ENCODE measurements around the gene BPIFB3.
"Not testable (repeated sequence)": the region's sequence is repeated elsewhere in the genome, so short reads cannot be mapped to it uniquely, and the experiment has no call there.

BPIFB3 gene

GRCh38 chr20:33026072-33026778 lies 27.5 kb upstream of the BPIFB3 start:
- in situ Hi-C loops (cut with HindIII; ENCODE audit: low pct_ligation_motif_present, low pct_unique_long_range_greater_than_20kb, low sequenced_read_pairs): no loop called here
- DNase-seq: no peak

- in situ Hi-C loops (cut with HindIII; ENCODE audit: low pct_ligation_motif_present, low pct_unique_long_range_greater_than_20kb, low sequenced_read_pairs): no loop called here
- DNase-seq: no peak
Observed at GRCh38 chr20:33026779-33027759, 26.6 kb upstream of the BPIFB3 start.

GRCh38 chr20:33027769-33028751 lies 25.6 kb upstream of the BPIFB3 start:
- in situ Hi-C loops (cut with HindIII; ENCODE audit: low pct_ligation_motif_present, low pct_unique_long_range_greater_than_20kb, low sequenced_read_pairs): no loop called here

GRCh38 chr20:33028875-33029274 lies 24.8 kb upstream of the BPIFB3 start:
- no peak for DNase-seq
- in situ Hi-C loops (cut with HindIII; ENCODE audit: low pct_ligation_motif_present, low pct_unique_long_range_greater_than_20kb, low sequenced_read_pairs): no loop called here

More at GRCh38 chr20:33027769-33028751, 25.6 kb upstream of the BPIFB3 start:
- no peak for DNase-seq

- no peak for DNase-seq
- in situ Hi-C loops (cut with HindIII; ENCODE audit: low pct_ligation_motif_present, low pct_unique_long_range_greater_than_20kb, low sequenced_read_pairs): no loop called here
Observed at GRCh38 chr20:33030076-33030475, 23.6 kb upstream of the BPIFB3 start.

GRCh38 chr20:33030569-33030968 lies 23.1 kb upstream of the BPIFB3 start:
- in situ Hi-C loops (cut with HindIII; ENCODE audit: low pct_ligation_motif_present, low pct_unique_long_range_greater_than_20kb, low sequenced_read_pairs): no loop called here
- DNase-seq: no peak

- in situ Hi-C loops (cut with HindIII; ENCODE audit: low pct_ligation_motif_present, low pct_unique_long_range_greater_than_20kb, low sequenced_read_pairs): no loop called here
Observed at GRCh38 chr20:33031531-33031930, 22.2 kb upstream of the BPIFB3 start, which contains the start of gene BPIFB6. TSS of gene BPIFB6 (plus strand) at chr20:33031648. CDS start at chr20:33031648, 0 bp downstream.

GRCh38 chr20:33032555-33032954 lies 21.1 kb upstream of the BPIFB3 start:
- DNase-seq: no peak
- in situ Hi-C loops (cut with HindIII; ENCODE audit: low pct_ligation_motif_present, low pct_unique_long_range_greater_than_20kb, low sequenced_read_pairs): no loop called here

More at GRCh38 chr20:33031531-33031930, 22.2 kb upstream of the BPIFB3 start, which contains the start of gene BPIFB6:
- DNase-seq: no peak

GRCh38 chr20:33033381-33033780 lies 20.3 kb upstream of the BPIFB3 start:
- no peak for DNase-seq
- in situ Hi-C loops (cut with HindIII; ENCODE audit: low pct_ligation_motif_present, low pct_unique_long_range_greater_than_20kb, low sequenced_read_pairs): no loop called here

GRCh38 chr20:33034115-33034514 lies 19.6 kb upstream of the BPIFB3 start:
- in situ Hi-C loops (cut with HindIII; ENCODE audit: low pct_ligation_motif_present, low pct_unique_long_range_greater_than_20kb, low sequenced_read_pairs): no loop called here
- DNase-seq: no peak

- no peak for DNase-seq
- in situ Hi-C loops (cut with HindIII; ENCODE audit: low pct_ligation_motif_present, low pct_unique_long_range_greater_than_20kb, low sequenced_read_pairs): no loop called here
Observed at GRCh38 chr20:33034901-33035492, 18.7 kb upstream of the BPIFB3 start.

- in situ Hi-C loops (cut with HindIII; ENCODE audit: low pct_ligation_motif_present, low pct_unique_long_range_greater_than_20kb, low sequenced_read_pairs): no loop called here
- no peak for DNase-seq
Observed at GRCh38 chr20:33037456-33037855, 16.2 kb upstream of the BPIFB3 start.

GRCh38 chr20:33038243-33038642 lies 15.5 kb upstream of the BPIFB3 start:
- no peak for DNase-seq
- in situ Hi-C loops (cut with HindIII; ENCODE audit: low pct_ligation_motif_present, low pct_unique_long_range_greater_than_20kb, low sequenced_read_pairs): no loop called here

- DNase-seq: no peak
- in situ Hi-C loops (cut with HindIII; ENCODE audit: low pct_ligation_motif_present, low pct_unique_long_range_greater_than_20kb, low sequenced_read_pairs): no loop called here
Observed at GRCh38 chr20:33042430-33042829, 11.3 kb upstream of the BPIFB3 start.

- DNase-seq: no peak
- in situ Hi-C loops (cut with HindIII; ENCODE audit: low pct_ligation_motif_present, low pct_unique_long_range_greater_than_20kb, low sequenced_read_pairs): no loop called here
Observed at GRCh38 chr20:33042983-33043730, 10.5 kb upstream of the BPIFB3 start.

- no peak for DNase-seq
- in situ Hi-C loops (cut with HindIII; ENCODE audit: low pct_ligation_motif_present, low pct_unique_long_range_greater_than_20kb, low sequenced_read_pairs): no loop called here
Observed at GRCh38 chr20:33043731-33044181, 9.9 kb upstream of the BPIFB3 start.

- DNase-seq; in situ Hi-C loops (cut with HindIII; ENCODE audit: low pct_ligation_motif_present, low pct_unique_long_range_greater_than_20kb, low sequenced_read_pairs): not testable (repeated sequence)
Observed at GRCh38 chr20:33045129-33045721, 8.5 kb upstream of the BPIFB3 start.

Measured in ACHN (cell line).